ENCODE data around the gene DAND5.

DAND5 gene

DNA sequence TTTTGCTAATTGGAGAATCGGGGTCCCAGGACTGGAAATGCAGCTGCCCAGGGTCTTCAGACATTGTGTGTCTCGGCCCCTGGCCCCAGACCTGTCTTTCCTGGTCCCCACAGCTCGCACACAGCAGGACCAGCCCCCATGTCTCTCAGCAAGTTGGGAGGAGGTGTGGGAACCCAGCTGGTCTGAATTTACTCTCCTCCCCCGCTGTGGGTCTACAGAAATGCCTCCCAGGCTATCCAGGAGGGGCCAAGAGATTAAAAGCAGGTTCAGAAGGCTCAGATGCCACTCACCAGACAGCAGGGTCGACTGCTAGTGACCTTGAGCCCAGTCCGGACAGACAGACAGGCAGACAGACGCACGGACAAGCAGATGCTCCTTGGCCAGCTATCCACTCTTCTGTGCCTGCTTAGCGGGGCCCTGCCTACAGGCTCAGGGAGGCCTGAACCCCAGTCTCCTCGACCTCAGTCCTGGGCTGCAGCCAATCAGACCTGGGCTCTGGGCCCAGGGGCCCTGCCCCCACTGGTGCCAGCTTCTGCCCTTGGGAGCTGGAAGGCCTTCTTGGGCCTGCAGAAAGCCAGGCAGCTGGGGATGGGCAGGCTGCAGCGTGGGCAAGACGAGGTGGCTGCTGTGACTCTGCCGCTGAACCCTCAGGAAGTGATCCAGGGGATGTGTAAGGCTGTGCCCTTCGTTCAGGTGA lies at the start of gene DAND5:
DAND5 (plus strand) TSS at position 285 of the 697 bp plus-strand sequence; CDS start at position 370, 85 bp downstream.
- TF ChIP-seq GATA2 (IDR thresholded peaks at IDR 0.05; ENCODE audit: low read depth, low read length) = no peak

DNA sequence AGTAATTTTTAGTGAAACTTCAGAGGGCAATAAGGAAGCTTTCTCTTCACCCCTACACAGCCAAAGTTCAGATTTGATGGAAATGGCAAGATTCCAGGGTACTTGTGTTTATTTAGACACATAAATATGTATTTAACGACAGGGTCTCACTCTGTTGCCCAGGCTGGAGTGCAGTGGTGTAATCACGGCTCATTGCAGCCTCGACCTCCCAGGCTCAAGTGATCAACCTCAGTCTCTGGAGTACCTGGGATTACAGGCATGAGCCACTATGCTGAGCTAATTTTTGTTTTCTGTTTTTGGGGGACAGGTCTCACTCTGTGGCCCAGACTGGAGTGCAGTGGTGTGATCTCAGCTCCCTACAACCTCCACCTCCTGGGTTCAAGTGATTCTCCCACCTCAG lies 48.3 kb upstream of the DAND5 start:
- TF ChIP-seq GATA2 (IDR thresholded peaks at IDR 0.05; ENCODE audit: low read depth, low read length) = no peak
- TF ChIP-seq GATA3 (IDR thresholded peaks at IDR 0.05; ENCODE audit: low read depth, low read length) = no peak

DNA sequence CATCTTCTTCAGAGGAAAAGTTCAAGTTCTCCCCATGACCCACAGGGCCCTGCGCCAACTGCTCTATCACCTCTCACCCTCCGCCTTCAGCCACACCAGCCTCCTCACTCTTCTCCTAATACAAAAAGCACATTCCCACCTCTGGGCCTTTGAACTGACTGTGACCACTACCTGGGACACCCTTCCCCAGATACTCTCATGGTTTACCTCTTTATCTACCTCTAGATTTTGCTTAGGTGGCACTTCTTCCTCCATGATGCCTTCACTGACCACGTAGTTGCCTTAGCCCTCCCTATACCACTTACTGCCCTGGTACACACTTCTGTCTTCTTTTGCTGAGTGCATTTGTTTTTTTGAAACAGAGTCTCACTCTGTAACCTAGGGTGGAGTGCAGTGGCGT lies 46.4 kb upstream of the DAND5 start:
- TF ChIP-seq GATA3 (IDR thresholded peaks at IDR 0.05; ENCODE audit: low read depth, low read length) = no peak
- no peak for TF ChIP-seq GATA2 (IDR thresholded peaks at IDR 0.05; ENCODE audit: low read depth, low read length)

- TF ChIP-seq GATA3 (IDR thresholded peaks at IDR 0.05; ENCODE audit: low read depth, low read length) = no peak
- TF ChIP-seq GATA2 (IDR thresholded peaks at IDR 0.05; ENCODE audit: low read depth, low read length) = no peak
These were observed 44.6 kb upstream of the DAND5 start for GRCh38 chr19:12924621-12925310.

- no peak for TF ChIP-seq GATA2 (IDR thresholded peaks at IDR 0.05; ENCODE audit: low read depth, low read length)
- no peak for TF ChIP-seq GATA3 (IDR thresholded peaks at IDR 0.05; ENCODE audit: low read depth, low read length)
These were observed 39.3 kb upstream of the DAND5 start for GRCh38 chr19:12930002-12930645.

DNA sequence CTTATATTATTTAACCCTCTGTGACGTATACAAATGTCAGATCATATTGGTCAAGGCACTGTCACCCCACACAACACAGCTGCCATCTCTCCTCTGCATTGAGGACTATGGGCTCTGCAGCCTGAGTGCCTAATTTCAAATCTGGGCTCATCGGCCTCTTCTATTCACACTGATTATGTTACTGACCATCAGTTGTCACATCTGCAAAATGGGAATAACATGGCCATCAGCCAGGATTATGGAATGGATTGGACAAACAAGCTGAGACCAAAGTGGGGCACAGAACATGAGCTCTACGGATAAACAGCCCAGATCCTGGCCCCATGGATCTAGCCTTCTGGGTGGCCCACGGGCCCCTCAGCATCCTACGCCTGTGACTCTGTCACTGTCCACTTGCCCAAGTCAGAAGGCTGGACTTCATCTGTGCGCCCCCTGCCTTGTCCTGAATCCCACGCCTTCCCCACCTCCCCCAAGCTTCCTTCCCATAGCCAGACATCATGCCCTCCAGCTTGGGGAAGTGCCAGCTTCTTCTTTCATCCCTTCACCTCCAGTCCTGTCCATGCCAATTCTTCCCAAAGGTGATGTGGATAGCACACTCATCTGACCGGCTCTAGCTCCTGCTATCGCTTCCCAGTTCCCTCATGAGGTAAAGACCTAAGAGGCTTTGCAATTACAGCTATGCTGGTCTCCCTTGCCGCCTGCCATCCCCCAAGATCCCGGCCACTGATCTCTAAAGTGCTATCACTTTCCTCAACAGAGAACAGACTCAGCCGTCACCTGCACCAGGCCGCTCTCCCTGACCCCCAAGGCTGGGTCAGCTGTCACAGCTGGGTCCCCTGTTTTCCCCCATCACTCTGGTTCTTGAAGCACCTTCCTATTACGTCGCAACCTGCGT lies 36.7 kb upstream of the DAND5 start:
- TF ChIP-seq GATA2 (IDR thresholded peaks at IDR 0.05; ENCODE audit: low read depth, low read length) (no peak), GATA3 (IDR thresholded peaks at IDR 0.05; ENCODE audit: low read depth, low read length) (no peak)

- TF ChIP-seq GATA2 (IDR thresholded peaks at IDR 0.05; ENCODE audit: low read depth, low read length) = no peak
- no peak for TF ChIP-seq GATA3 (IDR thresholded peaks at IDR 0.05; ENCODE audit: low read depth, low read length)
These were observed 35.9 kb upstream of the DAND5 start, which contains the start of gene FARSA for GRCh38 chr19:12933287-12934072. Gene FARSA, minus strand, starts transcription at chr19:12933711. Its CDS starts 15 bp downstream, at chr19:12933696.

DNA sequence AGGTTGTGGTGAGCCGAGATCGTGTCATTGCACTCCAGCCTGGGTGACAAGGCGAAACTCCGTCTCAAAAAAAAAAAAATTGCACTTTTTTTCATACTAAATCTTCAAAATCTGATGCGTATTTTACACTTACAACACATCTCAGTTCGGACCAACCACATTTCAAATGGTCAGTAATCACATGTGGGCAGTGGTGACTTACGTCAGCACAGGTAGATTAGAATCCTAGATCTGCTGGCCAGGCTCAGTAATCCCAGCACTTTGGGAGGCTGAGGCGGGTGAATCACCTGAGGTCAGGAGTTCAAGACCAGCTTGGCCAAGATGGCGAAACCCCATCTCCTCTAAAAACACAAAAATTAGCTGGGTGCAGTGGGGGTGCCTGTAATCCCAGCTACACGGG lies 34.3 kb upstream of the DAND5 start:
- TF ChIP-seq GATA2 (IDR thresholded peaks at IDR 0.05; ENCODE audit: low read depth, low read length) = no peak
- no peak for TF ChIP-seq GATA3 (IDR thresholded peaks at IDR 0.05; ENCODE audit: low read depth, low read length)

GRCh38 chr19:12936582-12936981 lies 32.8 kb upstream of the DAND5 start:
- TF ChIP-seq GATA3 (IDR thresholded peaks at IDR 0.05; ENCODE audit: low read depth, low read length) (no peak), GATA2 (IDR thresholded peaks at IDR 0.05; ENCODE audit: low read depth, low read length) (no peak)

- TF ChIP-seq GATA2 (IDR thresholded peaks at IDR 0.05; ENCODE audit: low read depth, low read length) (peak; percentile 82), GATA3 (IDR thresholded peaks at IDR 0.05; ENCODE audit: low read depth, low read length) (no peak)
These were observed 32.1 kb upstream of the DAND5 start for GRCh38 chr19:12937093-12937926.

GRCh38 chr19:12937927-12938778 lies 31.2 kb upstream of the DAND5 start, which contains the start of gene CALR:
Gene CALR, plus strand, starts transcription at chr19:12938609. Its CDS starts 71 bp downstream, at chr19:12938680.
- TF ChIP-seq GATA2 (IDR thresholded peaks at IDR 0.05; ENCODE audit: low read depth, low read length) (no peak), GATA3 (IDR thresholded peaks at IDR 0.05; ENCODE audit: low read depth, low read length) (no peak)
